ENCODE results near the gene YY2.

GRCh38 chrX:21870494-21870893 lies 14.7 kb downstream of the YY2 start:
- TF ChIP-seq E2F6 (IDR thresholded peaks at IDR 0.05; ENCODE audit: borderline replicate concordance, low read depth) = no peak
- no peak for TF ChIP-seq CTCF (IDR thresholded peaks at IDR 0.05)
- no peak for TF ChIP-seq EP300 (IDR thresholded peaks at IDR 0.05)
- no peak for TF ChIP-seq USF2 (IDR thresholded peaks at IDR 0.05)
- no peak for TF ChIP-seq FOXS1 (CRISPR knock-in tag; IDR thresholded peaks at IDR 0.05)
- TF ChIP-seq BHLHE40 (IDR thresholded peaks at IDR 0.05; ENCODE audit: low read depth, low read length) = no peak
- no peak for TF ChIP-seq MYC (IDR thresholded peaks at IDR 0.05; ENCODE audit: borderline replicate concordance, low read length)
- no peak for TF ChIP-seq SMC3 (IDR thresholded peaks at IDR 0.05)
- TF ChIP-seq POLR2A (IDR thresholded peaks at IDR 0.05; ENCODE audit: low read length) = no peak
- TF ChIP-seq JUN (IDR thresholded peaks at IDR 0.05) = no peak
- TF ChIP-seq NFE2L2 (conservative IDR thresholded peaks at IDR 0.05; ENCODE audit: low read length) = no peak
- no peak for TF ChIP-seq MAFK (IDR thresholded peaks at IDR 0.05; ENCODE audit: partially characterized antibody)
- TF ChIP-seq KDM5A (IDR thresholded peaks at IDR 0.05) = no peak
